GM21447 (cell line): ENCODE data around the gene F3.

Experiments used
- ATAC-seq: cut with Tn5 transposase; IDR thresholded peaks from one replicate; pipeline ENCODE4 v1.9.1; 2021; ENCODE audit not compliant: unreplicated experiment

The F3 gene

DNA sequence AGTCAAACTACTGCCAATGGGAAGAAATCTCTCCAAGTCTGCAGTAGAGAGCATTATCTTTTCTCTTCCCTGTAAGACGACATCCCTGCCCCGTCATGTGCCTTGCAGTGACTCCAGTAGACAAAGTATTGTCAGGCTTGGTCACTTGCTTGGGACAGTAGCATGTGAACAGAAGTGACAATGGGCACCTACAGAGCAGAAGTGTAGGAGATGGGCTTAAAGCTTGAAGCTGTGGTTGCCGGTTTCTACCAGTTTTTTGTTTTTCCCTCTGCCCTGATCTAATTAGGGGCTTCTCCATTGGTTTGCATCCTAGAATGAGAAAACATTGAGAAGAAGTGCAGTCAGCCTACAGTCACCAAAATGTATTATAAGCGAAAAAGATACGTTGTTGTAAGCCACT, 12.7 kb downstream of the F3 start:
- ATAC-seq: no peak

- no peak for ATAC-seq
Observed at GRCh38 chr1:94528299-94528698, 13.3 kb downstream of the F3 start.

GRCh38 chr1:94527447-94528031, 14.0 kb downstream of the F3 start:
- no peak for ATAC-seq

DNA sequence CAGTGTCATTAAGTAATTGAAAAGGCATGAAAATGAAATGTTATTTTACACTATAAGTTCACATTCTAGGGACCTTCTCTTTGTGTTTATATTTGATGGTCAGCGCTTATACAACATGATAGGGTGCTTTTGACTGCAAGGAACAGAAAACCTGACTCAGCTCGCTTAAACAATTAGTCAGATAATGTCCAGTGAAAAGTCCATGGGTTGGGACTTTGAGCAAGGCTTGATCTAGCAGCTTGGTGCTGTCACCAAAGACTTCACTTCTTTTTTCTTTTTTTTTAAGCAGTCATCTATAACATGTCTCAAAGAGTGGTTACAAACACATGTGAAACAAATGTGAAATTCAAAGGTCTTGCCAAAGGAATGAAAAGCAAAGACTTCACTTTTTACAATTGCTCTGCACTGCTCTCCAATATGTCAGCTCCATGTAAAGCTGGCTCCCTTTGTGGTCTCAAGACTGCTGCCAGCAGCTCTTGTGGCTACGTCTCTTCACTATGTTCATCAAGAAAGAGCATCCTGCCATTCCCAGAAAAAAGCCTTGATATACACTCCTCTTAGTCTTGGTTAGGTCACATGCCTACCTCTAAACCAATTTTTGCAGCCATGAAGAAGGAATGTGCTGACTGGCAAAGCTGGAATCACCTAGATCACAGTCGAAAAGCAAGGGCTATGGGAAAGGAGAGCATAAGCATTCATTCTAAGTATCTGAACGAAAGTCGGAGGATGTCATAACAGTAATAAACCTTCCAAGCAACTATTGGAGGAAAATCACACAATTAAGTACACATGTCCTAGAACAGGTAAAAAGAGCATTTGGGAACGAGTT, 15.2 kb downstream of the F3 start:
- ATAC-seq: no peak

GRCh38 chr1:94524531-94524930, 17.0 kb downstream of the F3 start:
- ATAC-seq: no peak

- no peak for ATAC-seq
Observed at GRCh38 chr1:94522304-94522703, 19.3 kb downstream of the F3 start.

- no peak for ATAC-seq
Observed at GRCh38 chr1:94519351-94519750, 22.2 kb downstream of the F3 start.

- ATAC-seq: no peak
Observed at GRCh38 chr1:94515296-94515947, 26.1 kb downstream of the F3 start.

DNA sequence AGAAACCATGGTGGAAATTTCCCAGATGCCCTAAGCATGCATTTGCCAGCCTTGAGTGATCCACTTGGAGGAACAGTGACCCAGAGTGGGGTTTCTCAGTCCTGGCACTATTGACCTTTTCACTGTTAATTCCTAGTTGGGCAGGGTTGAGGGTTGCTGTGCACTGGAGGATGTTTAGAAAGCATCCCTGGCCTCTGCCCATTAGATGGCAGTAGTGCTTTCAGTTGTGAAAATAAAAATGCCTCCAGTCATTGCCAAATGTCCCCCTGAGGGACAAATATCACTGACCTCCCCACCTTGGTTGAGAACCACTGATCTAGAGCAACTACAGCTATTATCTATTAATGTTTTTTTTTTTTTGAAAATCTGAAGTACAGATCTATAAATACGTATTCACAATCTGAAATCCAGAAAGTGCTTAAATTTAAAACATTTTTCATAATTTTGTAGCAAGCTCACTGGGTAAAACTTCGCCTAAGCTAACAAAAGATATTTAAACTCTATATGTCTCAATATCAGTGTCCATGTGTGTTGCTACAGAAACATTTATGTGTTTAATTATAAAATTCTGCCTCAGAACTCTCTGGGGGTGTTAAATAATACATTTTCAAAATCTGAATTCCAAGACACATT, 27.3 kb downstream of the F3 start:
- ATAC-seq: no peak

- no peak for ATAC-seq
Observed at GRCh38 chr1:94512816-94513215, 28.7 kb downstream of the F3 start.

GRCh38 chr1:94504601-94505000, 37.0 kb downstream of the F3 start:
- ATAC-seq: no peak

GRCh38 chr1:94503153-94503552, 38.4 kb downstream of the F3 start:
- ATAC-seq: no peak

DNA sequence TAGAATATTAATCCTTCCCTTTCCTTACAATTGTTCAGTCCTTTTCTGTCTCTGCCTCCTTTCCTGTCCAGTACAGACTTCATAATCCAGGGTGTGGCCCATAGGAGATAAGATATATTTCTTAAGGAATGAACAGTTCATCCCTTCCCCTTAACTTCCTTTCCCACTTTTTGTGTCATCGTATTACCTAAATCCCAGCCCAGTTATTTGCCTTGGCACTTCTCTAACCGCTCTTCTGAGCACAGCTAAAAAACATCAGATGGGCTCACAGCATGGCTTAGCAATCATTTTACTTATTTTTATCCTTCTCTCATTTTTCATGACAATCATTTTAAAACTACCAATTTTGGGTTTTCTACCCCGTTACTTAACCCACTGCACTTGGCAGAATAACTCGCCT, 39.6 kb downstream of the F3 start:
- no peak for ATAC-seq

GRCh38 chr1:94501426-94501825, 40.1 kb downstream of the F3 start:
- ATAC-seq: no peak

DNA sequence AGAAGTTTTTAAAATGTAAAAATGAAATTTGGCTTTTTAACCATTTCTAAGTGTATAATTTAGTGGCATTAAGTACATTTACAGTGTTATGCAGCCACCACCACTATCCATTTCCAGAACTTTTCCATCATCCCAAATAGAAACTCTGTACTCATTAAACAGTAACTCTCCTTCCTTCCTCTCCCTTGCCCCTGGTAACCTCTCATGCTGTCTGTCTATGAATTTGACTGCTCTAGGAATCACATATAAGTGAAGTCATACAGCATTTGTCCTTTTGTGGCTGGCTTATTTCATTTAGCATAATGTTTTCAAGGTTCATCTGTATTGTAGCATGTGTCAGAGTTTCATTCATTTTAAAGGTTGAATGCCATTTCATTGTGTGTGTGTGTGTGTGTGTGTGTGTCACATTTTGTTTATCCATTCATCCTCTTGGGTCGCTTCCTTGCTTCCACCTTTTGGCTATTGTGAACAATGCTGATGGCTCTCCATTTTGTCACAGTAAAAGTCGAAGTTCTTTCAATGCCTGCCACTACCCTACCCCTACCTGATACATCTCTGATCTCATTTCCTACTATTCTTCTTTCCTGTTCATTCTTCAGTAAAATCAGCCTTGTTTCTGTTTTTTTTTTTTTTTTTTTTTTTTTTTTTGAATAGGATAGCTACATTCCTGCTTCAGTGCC, 45.3 kb downstream of the F3 start:
- no peak for ATAC-seq

- ATAC-seq: no peak
Observed at GRCh38 chr1:94490556-94490955, 51.0 kb downstream of the F3 start.

- ATAC-seq: no peak
Observed at GRCh38 chr1:94486990-94487389, 54.6 kb downstream of the F3 start.

GRCh38 chr1:94481473-94481933, 60.1 kb downstream of the F3 start:
- ATAC-seq: no peak

DNA sequence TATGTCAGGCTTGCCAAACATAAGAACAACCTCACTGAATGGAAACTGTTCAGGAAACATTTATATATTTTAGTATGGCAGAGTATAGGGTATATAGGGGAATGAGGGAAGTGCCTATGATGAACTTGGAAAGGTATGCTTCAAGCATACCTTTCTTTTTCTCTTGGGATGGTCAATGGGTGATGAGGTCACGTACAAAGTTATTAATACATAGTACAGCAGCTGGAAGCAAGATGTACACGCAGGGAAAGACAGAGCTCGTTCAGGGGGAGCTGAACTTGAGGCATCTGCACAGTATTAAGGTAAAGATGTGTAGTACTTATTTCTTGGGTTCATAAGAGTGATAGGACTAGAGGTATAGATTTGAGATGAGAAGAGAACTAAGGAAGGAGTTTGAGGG, 61.9 kb downstream of the F3 start:
- no peak for ATAC-seq
